CD4-positive, alpha-beta T cell treated with Interleukin-17A for 4 hours (primary cell): ENCODE data around the gene ZBTB14.

Experiments
- DNase-seq: peaks from one replicate; pipeline ENCODE4 v3.0.0-alpha.2; 2020; ENCODE audit warnings: mixed read lengths

ZBTB14 gene

GRCh38 chr18:5288517-5288935 is 7.0 kb downstream of the ZBTB14 start:
- DNase-seq: no peak

DNA sequence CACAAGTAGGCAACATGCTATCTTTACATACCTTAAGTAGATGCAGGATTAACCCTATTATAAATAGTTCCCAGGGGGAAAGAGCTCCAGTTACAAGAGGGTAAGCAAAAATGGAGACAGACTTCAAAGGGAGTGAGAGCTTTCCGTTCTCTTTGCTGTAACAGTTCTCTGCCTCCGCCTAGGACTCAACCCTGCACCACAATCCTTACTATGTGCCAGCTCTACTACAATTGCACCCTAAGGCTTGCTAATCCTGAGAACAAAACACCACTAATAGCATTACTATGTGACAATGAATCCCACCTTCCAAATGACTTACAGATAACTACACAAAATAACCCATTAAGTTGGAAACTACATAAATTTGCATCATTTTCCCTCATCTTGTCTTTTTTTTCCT is 7.7 kb downstream of the ZBTB14 start:
- DNase-seq: no peak

DNA sequence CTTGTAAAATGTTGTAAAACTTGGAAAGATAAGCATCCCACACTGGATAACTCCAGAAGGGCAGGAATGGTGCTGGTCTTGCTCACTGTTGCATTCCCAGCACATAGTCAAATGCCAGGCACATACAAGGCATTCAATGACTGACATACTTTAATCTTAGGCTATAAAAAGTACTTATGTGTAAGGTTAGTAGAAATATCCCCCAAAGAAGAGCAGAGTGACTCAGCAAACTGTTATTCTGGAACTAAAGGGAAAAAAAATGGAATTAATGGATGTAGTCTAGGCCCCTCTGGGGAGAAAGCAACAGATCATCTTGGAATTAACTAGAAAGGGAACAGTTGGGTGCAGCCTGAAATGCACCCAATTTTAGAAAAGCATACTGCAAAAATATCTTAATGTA is 9.0 kb downstream of the ZBTB14 start:
- DNase-seq: no peak

DNA sequence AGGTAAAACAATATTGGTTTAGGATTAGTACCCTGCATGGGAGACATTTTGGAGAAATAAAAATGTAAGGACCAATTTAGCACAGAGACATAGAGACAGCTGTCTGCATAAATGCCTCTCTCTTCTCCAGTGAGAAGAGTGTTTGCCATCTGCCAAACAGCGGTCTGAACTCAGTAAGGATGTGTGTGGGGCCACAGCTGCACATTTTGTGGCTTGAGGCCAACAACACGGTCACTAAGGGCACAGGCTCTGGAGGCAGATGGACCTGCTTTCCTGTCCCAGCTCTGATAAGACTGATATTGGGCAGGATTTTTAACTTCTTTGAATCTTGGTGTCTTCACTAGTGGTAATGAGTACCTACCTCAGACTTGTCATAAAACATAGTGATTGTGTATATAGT is 10.2 kb downstream of the ZBTB14 start:
- DNase-seq: no peak

DNA sequence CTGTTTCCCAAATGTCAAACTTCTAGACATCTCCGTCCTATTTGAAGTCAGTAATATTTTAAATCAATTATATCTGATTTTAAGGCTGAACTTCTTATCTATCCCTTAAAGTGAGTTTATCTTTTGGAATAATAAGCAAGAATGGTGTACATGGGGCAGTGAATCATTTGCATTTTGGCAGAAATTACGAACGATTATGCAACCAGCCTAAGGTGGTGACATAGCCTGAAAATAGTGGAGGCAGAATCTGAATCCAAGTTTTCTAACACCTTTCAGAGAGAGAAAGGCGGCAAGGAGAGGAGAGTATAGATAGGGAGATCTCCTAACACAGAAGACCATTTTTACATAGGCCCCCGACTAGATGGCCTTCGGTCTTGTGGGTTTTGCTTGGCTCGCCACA is 10.7 kb downstream of the ZBTB14 start:
- DNase-seq: no peak

GRCh38 chr18:5282770-5283169 is 12.8 kb downstream of the ZBTB14 start:
- DNase-seq: no peak

DNA sequence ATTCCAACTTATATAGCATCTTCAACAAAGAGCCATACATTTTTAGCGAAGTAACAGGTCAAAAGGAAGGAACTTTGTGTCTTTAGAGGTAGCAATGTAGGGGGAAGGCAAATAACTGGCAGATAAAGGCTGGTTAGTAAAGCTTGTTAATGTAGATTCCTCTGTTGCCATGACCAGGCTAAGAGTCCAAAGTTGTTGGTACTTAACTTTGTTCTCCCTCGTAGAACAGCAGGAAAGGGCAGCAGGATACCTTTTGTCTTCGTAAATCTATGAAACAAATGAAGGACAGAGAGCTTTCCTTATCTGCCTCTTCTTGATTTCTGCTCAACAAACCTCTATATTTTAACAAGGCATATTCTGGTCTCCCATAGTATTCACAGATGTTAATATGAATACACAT is 18.6 kb downstream of the ZBTB14 start:
- DNase-seq: no peak

DNA sequence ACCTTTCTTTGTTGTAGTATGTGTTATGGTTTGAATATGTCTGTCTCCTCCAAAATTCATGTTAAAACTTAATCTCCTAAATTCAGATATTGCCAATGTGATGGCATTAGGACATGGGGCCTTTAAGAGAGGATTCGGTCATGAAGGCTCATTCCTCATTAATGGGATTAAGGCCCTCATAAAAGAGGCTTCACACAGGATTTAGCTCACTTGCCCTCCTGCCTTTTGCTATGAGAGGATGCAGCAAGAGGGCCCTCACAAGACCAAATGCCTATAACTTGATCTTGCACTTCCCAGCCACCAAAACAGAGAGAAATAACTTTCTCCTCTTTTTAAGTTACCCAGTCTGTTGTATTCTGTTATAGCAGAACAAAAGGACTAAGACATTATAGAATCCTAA is 19.7 kb downstream of the ZBTB14 start:
- DNase-seq: no peak

GRCh38 chr18:5268874-5269273 is 26.7 kb downstream of the ZBTB14 start:
- no peak for DNase-seq

DNA sequence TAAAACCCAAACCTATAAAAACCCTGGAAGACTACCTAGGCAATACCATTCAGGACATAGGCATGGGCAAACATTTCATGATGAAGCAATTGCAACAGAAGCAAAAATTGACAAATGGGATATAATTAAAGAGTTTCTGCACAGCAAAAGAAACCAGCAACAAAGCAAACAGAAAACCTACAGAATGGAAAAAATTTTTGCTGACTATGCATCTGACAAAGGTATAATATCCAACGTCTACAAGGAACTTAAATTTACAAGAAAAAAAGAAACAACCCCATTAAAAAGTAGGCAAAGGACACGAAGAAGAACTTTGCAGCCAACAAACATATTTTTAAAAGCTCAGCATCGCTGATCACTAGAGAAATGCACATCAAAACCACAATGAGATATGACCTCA is 28.8 kb downstream of the ZBTB14 start:
- DNase-seq: no peak

- DNase-seq: no peak
These were observed 41.6 kb downstream of the ZBTB14 start for GRCh38 chr18:5253910-5254309.

GRCh38 chr18:5251117-5251516 is 44.4 kb downstream of the ZBTB14 start:
- DNase-seq: no peak

- no peak for DNase-seq
These were observed 44.9 kb downstream of the ZBTB14 start for GRCh38 chr18:5250603-5251002.

DNA sequence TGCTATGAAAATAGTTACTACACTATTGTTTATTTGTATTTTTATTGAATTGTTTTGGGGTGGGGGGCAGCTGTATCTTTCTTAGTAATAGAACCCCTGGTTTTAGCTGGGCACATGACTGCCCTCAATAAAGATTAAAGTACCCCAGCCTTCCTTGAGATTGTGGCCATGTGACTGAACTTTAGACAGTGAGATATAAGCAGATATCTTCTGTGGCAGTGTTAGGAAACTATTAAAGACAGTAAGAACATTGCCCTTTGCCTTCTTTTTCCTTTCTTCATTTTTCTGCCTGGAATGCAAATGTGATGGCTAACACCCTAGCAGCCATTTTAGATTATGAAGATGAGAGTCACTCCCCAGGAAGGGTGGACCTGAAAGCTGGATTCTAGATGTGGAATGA is 50.6 kb downstream of the ZBTB14 start:
- no peak for DNase-seq

- no peak for DNase-seq
These were observed 56.1 kb downstream of the ZBTB14 start for GRCh38 chr18:5239447-5239846.
